Stimulated activated CD4-positive, alpha-beta T cell treated with anti-CD3 and anti-CD28 coated beads, Interleukin-1b, Interleukin-23, amount 100 ng/mL, for 4 hours (primary cell): ENCODE measurements around the gene PHC3.
A peak's percentile ranks its signal among the peaks of the same experiment; 100 is the strongest.
"Not testable (repeated sequence)": the region's sequence is repeated elsewhere in the genome, so short reads cannot be mapped to it uniquely, and the experiment has no call there.

Experiments
- DNase-seq, 2 donors: peaks; one replicate each; pipeline ENCODE4 v3.0.0-alpha.2; 2020; ENCODE audit warnings: low read depth in 2 of 2

Gene PHC3

GRCh38 chr3:170180908-170181885 lies at the start of gene PHC3:
Gene PHC3 (minus strand): TSS chr3:170181733. CDS start chr3:170181715, 18 bp downstream.
- DNase-seq, result peak; percentile 89 to 90

- DNase-seq, result no peak
These were observed 46.7 kb upstream of the PHC3 start for GRCh38 chr3:170228093-170228766.

- no peak for DNase-seq
These were observed 45.0 kb upstream of the PHC3 start for GRCh38 chr3:170226426-170226960.

- no peak for DNase-seq
These were observed 43.6 kb upstream of the PHC3 start for GRCh38 chr3:170225166-170225565.

GRCh38 chr3:170222647-170223541 lies 41.4 kb upstream of the PHC3 start:
- DNase-seq, result peak; percentile 13 to 41

GRCh38 chr3:170221924-170222646 lies 40.6 kb upstream of the PHC3 start, which contains the start of gene PRKCI:
Gene PRKCI (plus strand): TSS chr3:170222424. CDS start chr3:170222670, 246 bp downstream.
- DNase-seq, result peak; percentile 74 to 78

GRCh38 chr3:170220871-170221270 lies 39.3 kb upstream of the PHC3 start:
- no peak for DNase-seq

GRCh38 chr3:170219850-170220249 lies 38.3 kb upstream of the PHC3 start:
- no peak for DNase-seq

- DNase-seq, result no peak
These were observed 30.1 kb upstream of the PHC3 start for GRCh38 chr3:170211668-170212067.

- no peak for DNase-seq
These were observed 26.2 kb upstream of the PHC3 start for GRCh38 chr3:170207717-170208116.

- DNase-seq, result not testable (repeated sequence)
These were observed 24.7 kb upstream of the PHC3 start for GRCh38 chr3:170206164-170206762.

- DNase-seq, result no peak
These were observed 23.8 kb upstream of the PHC3 start for GRCh38 chr3:170205302-170205701.

- no peak for DNase-seq
These were observed 23.0 kb upstream of the PHC3 start for GRCh38 chr3:170204509-170204908.

- no peak for DNase-seq
These were observed 22.5 kb upstream of the PHC3 start for GRCh38 chr3:170204023-170204472.

- no peak for DNase-seq
These were observed 21.9 kb upstream of the PHC3 start for GRCh38 chr3:170203457-170203856.

GRCh38 chr3:170201527-170201926 lies 20.0 kb upstream of the PHC3 start:
- no peak for DNase-seq

GRCh38 chr3:170200987-170201386 lies 19.5 kb upstream of the PHC3 start:
- no peak for DNase-seq

- DNase-seq, result no peak
These were observed 15.3 kb upstream of the PHC3 start for GRCh38 chr3:170196833-170197232.

GRCh38 chr3:170195759-170196158 lies 14.2 kb upstream of the PHC3 start:
- DNase-seq, result not testable (repeated sequence)
